Measurements from ENCODE around the gene MINDY4. TPM values are rescaled to one million over a fixed set of nuclear protein-coding genes. Genes with fewer than 3 reads are reported as not detected.

The MINDY4 gene
- total and polyA plus RNA-seq, 2 of the 8 experiments (the other 6 are each of a cell fraction or from before 2014, with no cell fraction given) = 1.3 to 3.6 TPM

DNA sequence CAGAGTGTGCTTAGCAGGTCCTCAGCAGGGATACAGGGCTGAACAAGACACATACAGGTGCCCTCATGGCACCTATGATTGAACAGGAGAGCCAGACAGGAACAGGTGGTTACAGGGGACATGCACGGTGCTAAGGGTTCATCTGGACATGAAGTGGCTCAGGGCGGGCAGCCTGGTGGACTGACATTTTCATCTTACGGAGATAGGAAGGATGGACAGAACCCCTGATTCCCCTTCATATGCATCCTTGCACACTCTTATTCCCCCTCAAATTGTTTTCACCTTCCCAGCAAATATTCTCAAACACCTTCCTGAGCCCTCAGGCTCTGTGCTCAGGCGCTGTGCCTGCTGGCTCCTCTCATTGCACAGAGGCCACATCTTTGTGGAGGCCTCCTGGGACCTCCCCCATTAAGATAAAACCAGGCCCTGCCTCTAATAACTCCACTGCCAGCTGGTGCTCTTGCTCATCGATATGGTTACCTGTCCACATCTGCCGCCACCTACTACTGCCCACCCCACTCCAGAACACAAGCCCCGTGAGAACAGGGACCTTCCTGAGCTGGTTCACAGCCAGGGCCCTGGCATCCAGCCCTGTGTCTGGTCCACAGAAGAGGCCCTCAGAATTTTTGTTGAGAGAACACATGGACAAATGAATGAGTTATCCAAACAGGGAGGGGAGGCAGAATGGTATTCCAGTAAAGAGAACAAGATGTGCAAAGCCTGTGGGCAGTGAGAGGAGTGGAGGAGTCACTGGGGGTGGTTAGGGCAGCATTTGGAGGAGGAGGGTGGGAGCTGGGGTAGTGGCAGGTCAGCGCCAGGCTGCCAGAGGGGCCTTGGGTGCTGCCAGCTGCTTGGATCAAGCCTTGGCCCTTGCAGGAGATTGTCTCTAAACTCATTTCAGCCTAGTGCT, 71.6 kb downstream of the MINDY4 start (continued):
- TF ChIP-seq, protein P1, sequence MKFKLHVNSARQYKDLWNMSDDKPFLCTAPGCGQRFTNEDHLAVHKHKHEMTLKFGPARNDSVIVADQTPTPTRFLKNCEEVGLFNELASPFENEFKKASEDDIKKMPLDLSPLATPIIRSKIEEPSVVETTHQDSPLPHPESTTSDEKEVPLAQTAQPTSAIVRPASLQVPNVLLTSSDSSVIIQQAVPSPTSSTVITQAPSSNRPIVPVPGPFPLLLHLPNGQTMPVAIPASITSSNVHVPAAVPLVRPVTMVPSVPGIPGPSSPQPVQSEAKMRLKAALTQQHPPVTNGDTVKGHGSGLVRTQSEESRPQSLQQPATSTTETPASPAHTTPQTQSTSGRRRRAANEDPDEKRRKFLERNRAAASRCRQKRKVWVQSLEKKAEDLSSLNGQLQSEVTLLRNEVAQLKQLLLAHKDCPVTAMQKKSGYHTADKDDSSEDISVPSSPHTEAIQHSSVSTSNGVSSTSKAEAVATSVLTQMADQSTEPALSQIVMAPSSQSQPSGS (IDR thresholded peaks at IDR 0.05; ENCODE audit: low read length) = no peak
- TF ChIP-seq SIN3A (conservative IDR thresholded peaks at IDR 0.05 in 1 of 2, IDR thresholded peaks at IDR 0.05 in 1 of 2; ENCODE audit: low read depth in 1 of 2, low read length in 2 of 2) (no peak), NANOG (IDR thresholded peaks at IDR 0.05; ENCODE audit: insufficient read depth, low read depth, low read length, poor library complexity, severe bottlenecking) (no peak), TAF7 (optimal IDR thresholded peaks at IDR 0.05; ENCODE audit: borderline replicate concordance, low read depth, low read length) (no peak), CTBP2 (IDR thresholded peaks at IDR 0.05; ENCODE audit: borderline replicate concordance, insufficient read depth, insufficient read length, low read length) (no peak), SIX5 (IDR thresholded peaks at IDR 0.05; ENCODE audit: low read depth, low read length) (no peak), JUND (IDR thresholded peaks at IDR 0.05; ENCODE audit: low read length) (no peak)

Measured in H1 (cell line).